ENCODE results near the gene OR10AG1. TPM values are rescaled to one million over a fixed set of nuclear protein-coding genes. Genes with fewer than 3 reads are reported as not detected.

Gene OR10AG1, protein sequence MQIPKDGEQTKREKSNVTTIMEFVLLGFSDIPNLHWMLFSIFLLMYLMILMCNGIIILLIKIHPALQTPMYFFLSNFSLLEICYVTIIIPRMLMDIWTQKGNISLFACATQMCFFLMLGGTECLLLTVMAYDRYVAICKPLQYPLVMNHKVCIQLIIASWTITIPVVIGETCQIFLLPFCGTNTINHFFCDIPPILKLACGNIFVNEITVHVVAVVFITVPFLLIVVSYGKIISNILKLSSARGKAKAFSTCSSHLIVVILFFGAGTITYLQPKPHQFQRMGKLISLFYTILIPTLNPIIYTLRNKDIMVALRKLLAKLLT
- not detected for total RNA-seq

- Histone ChIP-seq H3K9me3 (no peaks in the 10 kb centered on the region), H3K4me1 (no peaks in the 10 kb centered on the region), H3K36me3 (no peaks in the 10 kb centered on the region), H3K27me3 (no peaks in the 10 kb centered on the region), H3K27ac (no peak within 1 kb of the TSS), H3K4me3 (no peak within 1 kb of the TSS)
- TF ChIP-seq CTCF (IDR thresholded peaks at IDR 0.05) (no peak), POLR2A (IDR thresholded peaks at IDR 0.05) (no peak)
- no peak for DNase-seq
These were observed at the start of gene OR10AG1 for GRCh38 chr11:55969845-55970244. Gene OR10AG1 (minus strand): TSS chr11:55969945. CDS start chr11:55969907, 38 bp downstream.

DNA sequence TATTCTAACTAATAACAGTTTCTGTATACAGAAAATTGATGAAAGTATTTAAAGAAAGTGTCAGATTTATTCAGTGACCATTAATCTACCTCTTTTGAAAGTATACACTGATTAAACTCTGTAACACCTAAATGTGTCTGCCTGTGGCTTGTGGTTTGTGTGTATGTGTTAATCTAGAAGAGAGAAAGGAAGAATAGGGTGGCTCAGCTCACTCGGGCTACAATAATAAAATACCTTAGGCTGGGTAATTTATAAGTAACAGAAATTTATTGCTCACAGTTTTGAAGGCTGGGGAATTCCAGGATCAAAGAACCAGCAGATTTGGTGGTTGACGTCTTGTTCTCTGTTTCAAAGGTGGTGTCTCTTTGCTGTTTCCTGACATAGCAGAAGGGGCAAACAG lies 44.1 kb upstream of the OR10AG1 start:
- Histone ChIP-seq H3K36me3 (no peaks in the 10 kb centered on the region), H3K27ac (no peak overlapping the region), H3K4me3 (no peak overlapping the region), H3K27me3 (no peaks in the 10 kb centered on the region), H3K9me3 (peaks cover 0 to 4% (median 0%) of the 10 kb centered on the region in 4 donors), H3K4me1 (no peaks in the 10 kb centered on the region)
- no peak for DNase-seq
- TF ChIP-seq POLR2A (IDR thresholded peaks at IDR 0.05) = no peak
- TF ChIP-seq CTCF (IDR thresholded peaks at IDR 0.05) = no peak

- no peak for DNase-seq
- TF ChIP-seq POLR2A (IDR thresholded peaks at IDR 0.05) (no peak), CTCF (IDR thresholded peaks at IDR 0.05) (no peak)
- Histone ChIP-seq H3K4me3 (no peak overlapping the region), H3K27ac (no peak overlapping the region), H3K27me3 (no peaks in the 10 kb centered on the region), H3K36me3 (no peaks in the 10 kb centered on the region), H3K4me1 (no peaks in the 10 kb centered on the region), H3K9me3 (peaks cover 0 to 4% (median 0%) of the 10 kb centered on the region in 4 donors)
These were observed 41.0 kb upstream of the OR10AG1 start for GRCh38 chr11:56010716-56011115.

GRCh38 chr11:55994525-55994924 lies 24.8 kb upstream of the OR10AG1 start, which contains the start of gene OR5F1:
Gene OR5F1 (minus strand): TSS chr11:55994625. CDS start chr11:55994625, 0 bp downstream.
- no peaks in the 10 kb centered on the region for H3K4me1 ChIP-seq
- no peaks in the 10 kb centered on the region for H3K9me3 ChIP-seq
- no peak for TF ChIP-seq POLR2A (IDR thresholded peaks at IDR 0.05)
- no peak for TF ChIP-seq CTCF (IDR thresholded peaks at IDR 0.05)
- H3K36me3 ChIP-seq = no peaks in the 10 kb centered on the region
- no peak within 1 kb of the TSS for H3K27ac ChIP-seq
- DNase-seq = no peak
- H3K4me3 ChIP-seq = no peak within 1 kb of the TSS
- no peaks in the 10 kb centered on the region for H3K27me3 ChIP-seq

DNA sequence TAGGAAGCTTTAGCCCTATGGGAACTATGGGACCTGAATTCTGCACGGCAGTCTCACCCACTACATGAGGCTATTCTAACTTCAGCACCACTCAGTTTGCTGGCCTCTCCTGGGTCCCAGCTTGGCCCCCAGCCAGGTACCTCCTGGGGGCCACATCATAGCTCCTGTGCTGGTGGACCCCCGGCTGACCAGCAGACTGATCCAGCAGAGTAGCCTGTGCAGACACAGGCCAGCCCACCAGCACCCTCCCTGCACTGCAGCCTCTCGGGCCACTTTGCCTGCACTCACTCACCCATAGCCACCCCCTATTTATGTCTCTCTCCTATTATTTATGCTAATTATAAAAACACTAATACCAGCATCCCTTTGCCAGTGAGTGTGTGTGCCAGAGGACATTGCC lies 1.2 kb upstream of the OR10AG1 start:
- no peak for TF ChIP-seq CTCF (IDR thresholded peaks at IDR 0.05)
- TF ChIP-seq POLR2A (IDR thresholded peaks at IDR 0.05) = no peak
- H3K4me3 ChIP-seq = no peak overlapping the region
- DNase-seq = no peak
- no peaks in the 10 kb centered on the region for H3K4me1 ChIP-seq
- H3K9me3 ChIP-seq = no peaks in the 10 kb centered on the region
- no peaks in the 10 kb centered on the region for H3K27me3 ChIP-seq
- no peaks in the 10 kb centered on the region for H3K36me3 ChIP-seq
- no peak overlapping the region for H3K27ac ChIP-seq
